GM15510 (cell line): Measurements from ENCODE around the gene RHOV.
A peak's percentile ranks its signal among the peaks of the same experiment; 100 is the strongest.

Experiments
- POLR2A ChIP-seq: IDR thresholded peaks from 3 replicates; pipeline ENCODE4 v1.6.1; 2011; ENCODE audit warnings: borderline replicate concordance; ENCODE audit not compliant: insufficient read length; ENCODE audit errors: extremely low read depth

The RHOV gene, protein sequence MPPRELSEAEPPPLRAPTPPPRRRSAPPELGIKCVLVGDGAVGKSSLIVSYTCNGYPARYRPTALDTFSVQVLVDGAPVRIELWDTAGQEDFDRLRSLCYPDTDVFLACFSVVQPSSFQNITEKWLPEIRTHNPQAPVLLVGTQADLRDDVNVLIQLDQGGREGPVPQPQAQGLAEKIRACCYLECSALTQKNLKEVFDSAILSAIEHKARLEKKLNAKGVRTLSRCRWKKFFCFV

DNA sequence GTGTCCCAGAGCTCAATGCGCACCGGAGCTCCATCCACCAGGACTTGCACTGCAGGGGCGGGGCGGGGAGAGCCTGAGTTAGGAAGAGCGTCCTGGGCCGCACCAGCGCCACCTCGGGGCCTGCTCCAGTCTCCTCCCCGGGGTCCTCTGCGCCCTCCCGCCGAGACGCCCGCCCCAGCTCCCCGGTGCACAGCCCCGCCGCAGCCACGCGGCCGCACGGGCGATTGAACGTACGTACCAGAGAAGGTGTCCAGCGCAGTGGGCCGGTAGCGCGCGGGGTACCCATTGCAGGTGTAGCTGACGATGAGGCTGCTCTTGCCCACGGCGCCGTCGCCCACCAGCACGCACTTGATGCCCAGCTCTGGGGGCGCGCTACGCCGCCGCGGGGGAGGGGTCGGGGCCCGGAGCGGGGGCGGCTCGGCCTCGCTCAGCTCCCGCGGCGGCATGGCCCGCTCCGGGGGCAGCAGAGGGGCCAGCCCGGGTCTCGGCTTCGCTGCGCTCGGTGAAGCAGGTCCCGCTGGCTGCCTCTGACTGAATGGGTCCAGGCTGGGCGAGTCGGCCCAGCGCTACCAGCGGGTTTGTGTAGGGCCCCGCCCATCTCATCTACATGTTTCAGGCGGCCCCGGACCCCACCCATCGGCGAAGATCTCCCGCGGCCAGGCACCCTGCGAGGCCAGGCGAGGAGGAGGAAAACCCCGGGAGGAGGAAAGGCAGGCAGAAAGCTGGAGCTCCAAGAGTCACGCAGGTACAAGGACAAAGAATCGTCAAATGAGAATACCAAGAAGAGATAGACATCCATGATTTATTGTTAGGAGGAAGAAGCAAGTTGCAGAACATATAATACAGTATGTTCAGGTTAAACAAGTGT, at the start of gene RHOV:
TSS of gene RHOV (minus strand) at position 541 of the 868 bp plus-strand sequence. CDS start at position 446, 95 bp downstream.
- TF ChIP-seq POLR2A = peak; percentile 62

DNA sequence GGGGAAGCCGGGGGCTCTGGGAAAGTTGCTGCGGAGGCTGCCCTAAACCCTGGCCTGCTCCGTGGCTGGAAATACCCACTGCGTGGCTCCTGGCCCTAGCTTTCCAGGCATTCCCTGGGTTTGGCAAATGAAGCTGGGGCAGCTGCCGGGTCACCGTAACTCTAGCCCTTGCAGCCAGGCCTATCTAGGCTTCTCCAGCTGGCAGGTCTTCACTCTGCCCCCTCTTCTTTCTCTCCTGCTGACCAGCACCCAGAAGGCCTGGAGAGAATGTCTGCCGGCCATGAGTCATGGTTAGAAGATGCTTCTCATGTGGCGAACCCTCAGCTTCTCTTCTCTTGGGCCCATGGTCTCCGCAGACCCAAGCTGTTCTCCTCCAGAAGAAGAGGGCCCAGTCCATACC, 49.5 kb upstream of the RHOV start:
- no peak for TF ChIP-seq POLR2A

DNA sequence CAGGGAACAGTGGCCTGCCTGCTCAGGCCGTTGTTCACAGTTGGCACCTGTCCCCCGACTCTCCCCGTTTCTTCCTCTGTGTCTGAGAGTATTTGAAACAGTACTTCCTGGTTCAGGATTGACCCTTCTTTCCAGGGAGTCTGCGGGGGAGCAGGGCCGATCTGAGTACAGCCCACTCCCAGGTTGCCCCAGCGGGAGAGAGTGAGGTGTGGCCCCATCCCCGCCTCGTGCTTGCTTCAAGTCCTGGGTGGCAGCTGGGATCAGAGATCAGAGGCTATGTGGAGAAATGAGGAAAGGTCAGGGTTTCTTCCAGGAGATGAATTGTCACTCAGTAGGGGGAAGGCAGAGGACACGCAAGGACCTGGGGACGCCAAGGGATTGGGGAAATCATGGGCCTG, 48.6 kb upstream of the RHOV start:
- no peak for TF ChIP-seq POLR2A

DNA sequence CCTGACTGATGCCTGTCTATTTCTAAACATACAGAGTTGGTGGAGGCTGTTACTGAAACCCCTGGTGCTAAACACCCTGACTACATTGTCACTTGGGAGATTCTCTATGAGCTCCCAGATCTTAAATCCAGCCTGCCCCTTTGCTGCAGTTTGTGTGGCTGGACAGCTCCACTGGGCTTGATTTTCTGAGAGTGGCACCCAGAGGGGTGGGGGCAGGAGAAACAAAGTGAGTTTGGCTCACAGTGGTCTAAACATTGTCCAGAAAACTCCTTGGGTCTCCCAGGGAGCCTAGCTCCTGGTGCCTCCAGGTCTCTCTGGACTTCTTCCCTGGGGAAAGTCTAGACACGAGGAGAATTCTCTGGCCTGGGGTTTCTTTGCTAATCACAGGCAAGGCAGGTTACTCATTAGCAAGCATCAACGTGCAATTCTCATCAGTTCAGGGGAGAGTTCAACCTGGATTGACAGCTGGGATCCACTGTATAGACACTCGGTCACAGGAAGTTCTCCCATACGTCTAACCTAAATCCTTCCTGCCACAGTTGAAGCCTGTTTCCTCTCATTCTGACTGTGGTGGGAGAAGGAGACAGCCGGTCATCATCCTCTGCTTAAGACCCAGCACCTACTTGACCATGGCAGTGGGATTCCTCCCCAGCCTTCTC, 48.0 kb upstream of the RHOV start:
- no peak for TF ChIP-seq POLR2A

DNA sequence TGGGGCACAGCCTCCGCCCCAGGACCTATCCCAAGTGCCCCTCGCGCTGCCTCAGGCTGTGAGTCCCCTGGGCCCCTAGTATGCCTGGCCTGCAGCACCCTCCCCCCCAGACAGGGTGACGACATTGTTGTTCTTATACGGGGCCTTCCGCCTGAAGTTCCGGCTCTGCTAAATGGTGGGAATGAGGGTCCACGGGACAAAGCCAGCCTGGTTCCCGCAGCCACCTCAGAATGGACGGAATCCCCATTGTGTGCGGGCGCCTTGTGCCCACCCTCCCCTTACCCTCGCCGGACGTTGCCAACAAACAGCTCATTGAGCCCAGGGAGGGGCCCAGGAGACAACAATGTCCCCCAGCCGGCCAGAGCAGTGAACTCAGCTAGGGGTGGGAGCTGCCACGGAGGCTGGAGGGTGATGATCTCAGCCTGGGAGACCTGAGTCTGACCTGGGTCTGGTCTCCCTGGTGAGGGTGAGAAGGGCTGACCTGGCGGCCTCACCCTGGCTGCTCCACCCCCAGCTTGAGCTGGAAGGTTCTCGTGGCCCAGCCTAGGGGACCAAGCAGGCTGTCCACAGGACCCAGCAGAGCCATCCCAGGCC, 44.9 kb upstream of the RHOV start:
- no peak for TF ChIP-seq POLR2A

DNA sequence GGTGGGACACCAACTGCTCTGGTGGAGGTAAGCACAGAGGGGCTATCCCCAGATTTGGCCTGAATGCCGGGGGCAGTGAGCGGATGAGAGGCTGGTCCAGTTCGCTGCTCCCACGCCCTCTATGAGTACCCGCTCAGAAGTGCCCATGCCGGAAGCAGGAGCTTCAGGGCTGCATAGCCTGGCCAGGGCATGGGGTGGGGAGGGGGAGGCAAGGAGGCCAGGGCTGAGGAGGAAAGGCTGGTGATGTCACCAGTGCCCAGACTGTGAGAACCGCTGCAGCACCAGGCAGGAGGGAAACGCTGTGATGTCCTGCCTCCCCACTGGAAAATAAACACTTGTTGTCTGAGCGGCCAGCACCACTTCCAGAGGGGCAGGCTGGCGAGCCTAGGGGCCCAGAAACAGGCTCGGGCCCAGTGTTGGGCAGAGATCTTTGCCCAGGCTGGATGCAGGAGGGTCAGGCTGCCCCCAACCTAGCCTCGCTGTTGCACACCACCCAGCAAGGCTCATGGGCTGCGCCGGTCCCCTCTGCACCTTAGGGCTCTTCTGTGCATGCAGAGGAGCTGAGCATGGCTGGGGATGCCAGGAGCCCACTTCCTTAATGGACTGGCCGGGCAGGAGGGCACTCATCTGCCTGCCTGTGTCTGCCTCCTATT, 44.2 kb upstream of the RHOV start:
- TF ChIP-seq POLR2A = no peak

DNA sequence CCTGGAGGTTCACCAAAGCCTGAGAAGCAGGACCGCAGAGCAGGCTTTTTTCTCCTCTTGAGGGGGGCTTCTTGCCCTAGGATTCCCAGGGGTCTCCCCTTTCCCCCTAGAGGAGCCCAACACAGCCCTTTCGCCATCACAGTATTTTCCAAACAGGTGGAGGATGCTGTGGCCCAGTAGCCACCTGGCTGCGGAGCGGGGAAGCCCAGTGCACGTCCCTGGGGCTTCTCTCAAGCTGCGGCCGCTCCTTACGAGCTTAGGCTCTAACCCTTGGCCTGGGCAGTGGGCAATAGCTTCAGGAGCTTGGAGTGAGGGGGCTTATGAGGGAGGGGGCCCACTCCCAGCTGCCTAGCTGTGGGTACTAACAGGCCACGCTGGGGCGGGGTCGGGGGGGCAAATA, 43.6 kb upstream of the RHOV start:
- no peak for TF ChIP-seq POLR2A

DNA sequence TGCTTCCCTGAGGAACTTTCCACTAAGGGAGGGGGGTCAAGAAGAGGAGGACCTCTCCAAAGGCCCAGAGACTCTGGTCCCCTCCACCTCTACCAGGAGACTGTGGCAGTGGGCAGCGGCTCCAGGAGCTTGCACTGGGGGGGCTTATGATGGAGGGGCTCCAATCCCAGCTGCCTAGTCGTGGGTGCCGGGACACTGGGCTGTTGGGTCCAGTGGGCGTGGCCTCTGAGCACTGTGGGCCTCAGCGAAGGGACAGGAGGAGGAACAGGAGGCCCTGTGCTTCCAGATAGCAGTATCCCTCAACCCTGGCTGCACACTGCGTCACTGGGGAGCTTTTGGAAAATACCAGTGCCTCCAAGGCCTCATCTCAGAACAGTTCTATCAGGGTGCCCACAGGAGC, 41.6 kb upstream of the RHOV start:
- TF ChIP-seq POLR2A = no peak

DNA sequence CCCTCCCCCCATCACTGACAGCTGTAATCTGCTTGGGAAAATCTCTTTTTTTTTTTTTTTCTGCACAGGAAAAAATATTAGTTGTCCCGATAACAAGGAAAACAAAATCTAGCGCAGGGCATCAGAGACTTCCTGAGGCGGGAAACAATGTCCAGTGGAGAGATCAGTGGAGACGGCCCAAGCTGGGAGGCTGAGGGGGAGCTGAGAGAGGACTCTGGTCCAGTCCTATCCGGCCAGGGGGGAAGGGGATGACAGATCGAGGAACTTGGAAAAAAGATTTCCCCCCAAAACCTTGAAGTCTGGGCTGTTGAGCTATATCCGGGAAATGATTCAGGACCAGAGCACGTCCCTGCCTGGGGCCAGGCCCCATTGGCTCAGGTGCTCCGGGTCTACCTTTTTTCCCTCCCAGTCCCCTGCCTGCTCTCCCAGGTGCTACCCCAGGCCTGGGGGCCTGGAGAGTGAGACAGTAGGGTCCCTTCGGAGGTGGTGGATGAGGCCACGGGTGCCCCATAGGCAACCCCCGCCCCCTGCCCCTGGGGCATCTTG, 41.2 kb upstream of the RHOV start:
- no peak for TF ChIP-seq POLR2A

DNA sequence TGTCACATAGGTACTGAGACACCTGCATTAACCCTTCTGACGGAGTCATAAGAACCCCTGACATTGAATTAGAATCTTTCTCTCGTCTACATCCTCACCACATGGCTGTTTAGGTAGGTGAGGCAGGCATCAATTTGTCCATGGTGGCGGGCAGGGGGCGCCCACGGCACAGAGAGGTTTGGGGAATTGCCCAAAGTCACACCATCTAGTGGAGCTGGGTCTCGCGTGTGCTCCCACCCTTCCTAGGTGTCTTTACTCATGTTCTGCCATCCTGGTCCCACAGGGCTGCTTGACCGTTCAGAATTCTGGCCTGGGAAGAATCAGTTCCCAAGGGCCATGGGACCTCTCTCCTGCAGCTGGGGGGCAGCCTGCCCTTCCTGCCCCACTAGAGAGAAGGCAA, 40.5 kb upstream of the RHOV start:
- no peak for TF ChIP-seq POLR2A

DNA sequence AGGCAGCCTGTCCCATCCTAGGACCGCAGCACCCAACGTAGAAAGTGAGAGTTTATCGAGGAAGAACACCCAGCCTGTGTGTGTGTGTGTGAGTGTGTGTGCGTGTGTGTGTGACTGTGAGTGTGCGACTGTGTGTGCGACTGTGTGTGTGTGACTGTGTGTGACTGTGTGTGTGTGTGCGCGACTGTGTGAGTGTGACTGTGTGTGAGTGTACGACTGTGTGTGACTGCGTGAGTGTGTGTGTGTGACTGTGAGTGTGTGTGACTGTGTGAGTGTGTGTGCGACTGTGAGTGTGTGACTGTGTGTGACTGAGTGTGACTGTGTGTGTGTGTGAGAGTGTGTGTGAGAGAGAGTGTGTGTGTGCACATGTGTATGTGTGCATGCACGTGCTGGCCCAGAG, 40.0 kb upstream of the RHOV start:
- no peak for TF ChIP-seq POLR2A

DNA sequence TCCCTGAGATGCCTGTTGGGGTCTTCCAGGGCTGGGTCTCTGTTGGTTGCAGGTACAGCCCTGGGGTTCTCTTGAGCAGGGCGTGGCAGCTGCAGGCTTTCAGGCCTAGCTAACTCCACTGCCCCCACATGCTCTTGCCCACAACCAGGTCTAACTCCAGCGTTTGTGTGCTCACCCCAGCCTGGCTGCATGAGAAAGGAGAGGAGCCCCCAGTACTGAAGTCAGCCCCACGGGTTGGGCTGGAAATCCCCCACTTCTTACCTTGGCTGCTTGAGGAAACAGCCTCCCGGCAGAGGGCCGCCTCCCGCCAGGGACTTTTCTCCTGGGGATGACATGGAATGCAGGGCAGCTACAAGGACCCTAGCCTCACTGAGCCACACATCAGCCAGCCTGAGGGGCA, 38.4 kb upstream of the RHOV start:
- no peak for TF ChIP-seq POLR2A

DNA sequence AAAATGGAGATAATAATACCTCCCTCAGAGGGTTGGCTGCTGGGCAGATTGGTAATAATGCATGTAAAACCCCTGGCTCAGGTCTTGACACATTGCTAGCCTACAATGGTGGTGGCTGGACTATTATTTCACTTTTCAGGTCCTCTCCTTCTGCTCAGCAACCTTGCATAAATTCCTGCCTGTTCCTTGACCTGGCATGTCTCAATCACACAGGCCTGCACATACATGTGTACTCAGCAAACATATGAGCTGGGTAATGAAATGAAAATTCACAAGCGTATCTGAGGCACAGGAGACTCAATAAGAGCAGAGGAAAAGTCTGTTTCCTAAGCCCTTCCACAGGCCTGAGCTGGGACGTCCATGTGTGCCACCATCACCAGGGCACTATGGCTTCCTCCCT, 37.7 kb upstream of the RHOV start:
- TF ChIP-seq POLR2A = no peak

DNA sequence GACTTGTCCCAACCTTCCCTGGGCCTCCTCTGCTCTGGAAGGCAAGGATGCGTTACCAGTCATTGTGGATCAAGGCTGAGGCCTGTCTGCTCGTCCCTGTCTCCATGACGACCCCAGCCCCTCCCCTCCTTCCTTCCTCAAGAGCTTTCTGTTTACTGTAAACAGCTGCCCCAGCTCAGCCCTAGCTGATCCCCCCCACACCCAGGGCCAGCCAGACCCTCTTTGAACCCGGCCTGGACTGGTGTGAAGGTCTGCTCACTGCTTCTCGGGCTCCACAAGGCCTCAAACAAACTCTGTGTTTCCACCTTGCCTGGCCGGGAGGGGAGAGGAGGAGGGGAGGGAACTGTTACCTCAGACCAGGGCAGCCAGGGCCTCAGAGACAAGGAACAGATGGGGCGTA, 37.1 kb upstream of the RHOV start:
- TF ChIP-seq POLR2A = no peak
